Measurements from ENCODE around the gene FARP2. TPM values are rescaled to one million over a fixed set of nuclear protein-coding genes. Genes with fewer than 3 reads are reported as not detected.
"Not testable (repeated sequence)": the region's sequence is repeated elsewhere in the genome, so short reads cannot be mapped to it uniquely, and the experiment has no call there.

FARP2 gene
- total RNA-seq, 1 experiment from 2014 or later, result 35.6 TPM

- no peak for DNase-seq
- Histone ChIP-seq H3K36me3 (peaks cover 15% of the 10 kb centered on the region), H3K9me3 (no peaks in the 10 kb centered on the region), H3K4me3 (no peak overlapping the region), H3K27me3 (no peaks in the 10 kb centered on the region)
Measured at GRCh38 chr2:241379481-241380480, 23.7 kb downstream of the FARP2 start.

GRCh38 chr2:241381872-241382271 lies 25.8 kb downstream of the FARP2 start:
- H3K27me3 ChIP-seq, result no peaks in the 10 kb centered on the region
- no peak for DNase-seq
- peaks cover 14% of the 10 kb centered on the region for H3K36me3 ChIP-seq
- H3K9me3 ChIP-seq, result no peaks in the 10 kb centered on the region
- no peak overlapping the region for H3K4me3 ChIP-seq

GRCh38 chr2:241385450-241385849 lies 29.4 kb downstream of the FARP2 start:
- H3K9me3 ChIP-seq, H3K4me3 ChIP-seq, DNase-seq, H3K27me3 ChIP-seq: not testable (repeated sequence)
- peaks cover 20% of the 10 kb centered on the region for H3K36me3 ChIP-seq

GRCh38 chr2:241386519-241386918 lies 30.4 kb downstream of the FARP2 start:
- Histone ChIP-seq H3K4me3 (no peak overlapping the region), H3K9me3 (peaks cover 6% of the 10 kb centered on the region; the same call in 1 of the 2 replicates), H3K27me3 (no peaks in the 10 kb centered on the region), H3K36me3 (peaks cover 22% of the 10 kb centered on the region)
- DNase-seq, result no peak

- Histone ChIP-seq H3K9me3 (peaks cover 6% of the 10 kb centered on the region; the same call in 1 of the 2 replicates), H3K27me3 (no peaks in the 10 kb centered on the region), H3K4me3 (no peak overlapping the region), H3K36me3 (peaks cover 14% of the 10 kb centered on the region)
- DNase-seq, result no peak
Measured at GRCh38 chr2:241389697-241390096, 33.6 kb downstream of the FARP2 start.

- DNase-seq, result no peak
- Histone ChIP-seq H3K36me3 (peaks cover 16% of the 10 kb centered on the region), H3K9me3 (peaks cover 6% of the 10 kb centered on the region; the same call in 1 of the 2 replicates), H3K27me3 (no peaks in the 10 kb centered on the region), H3K4me3 (no peak overlapping the region)
Measured at GRCh38 chr2:241390301-241391206, 34.5 kb downstream of the FARP2 start.

GRCh38 chr2:241391892-241392665 lies 36.0 kb downstream of the FARP2 start:
- no peak overlapping the region for H3K4me3 ChIP-seq

GRCh38 chr2:241392753-241393152 lies 36.7 kb downstream of the FARP2 start:
- H3K4me3 ChIP-seq, H3K9me3 ChIP-seq, H3K27me3 ChIP-seq, DNase-seq: not testable (repeated sequence)
- peaks cover 15% of the 10 kb centered on the region for H3K36me3 ChIP-seq

More at GRCh38 chr2:241391892-241392665, 36.0 kb downstream of the FARP2 start:
- H3K27me3 ChIP-seq, result no peaks in the 10 kb centered on the region
- H3K9me3 ChIP-seq, result peaks cover 6% of the 10 kb centered on the region; the same call in 1 of the 2 replicates
- no peak for DNase-seq
- peaks cover 17% of the 10 kb centered on the region for H3K36me3 ChIP-seq

GRCh38 chr2:241393524-241394196 lies 37.6 kb downstream of the FARP2 start:
- Histone ChIP-seq H3K9me3 (peaks cover 2% of the 10 kb centered on the region; the same call in 1 of the 2 replicates), H3K4me3 (no peak overlapping the region), H3K36me3 (peaks cover 13% of the 10 kb centered on the region), H3K27me3 (no peaks in the 10 kb centered on the region)
- no peak for DNase-seq

GRCh38 chr2:241396809-241397208 lies 40.7 kb downstream of the FARP2 start:
- H3K9me3 ChIP-seq, DNase-seq, H3K27me3 ChIP-seq, H3K4me3 ChIP-seq: not testable (repeated sequence)
- H3K36me3 ChIP-seq, result peaks cover 11% of the 10 kb centered on the region

- Histone ChIP-seq H3K36me3 (peaks cover 15% of the 10 kb centered on the region), H3K27me3 (no peaks in the 10 kb centered on the region), H3K4me3 (no peak overlapping the region), H3K9me3 (no peaks in the 10 kb centered on the region)
- no peak for DNase-seq
Measured at GRCh38 chr2:241399941-241400922, 44.1 kb downstream of the FARP2 start.

- Histone ChIP-seq H3K9me3 (no peaks in the 10 kb centered on the region), H3K36me3 (peaks cover 45% of the 10 kb centered on the region), H3K27me3 (no peaks in the 10 kb centered on the region), H3K4me3 (no peak overlapping the region)
- no peak for DNase-seq
Measured at GRCh38 chr2:241408849-241409248, 52.8 kb downstream of the FARP2 start.

GRCh38 chr2:241410739-241411176 lies 54.7 kb downstream of the FARP2 start:
- H3K4me3 ChIP-seq, result no peak overlapping the region
- no peaks in the 10 kb centered on the region for H3K9me3 ChIP-seq
- H3K27me3 ChIP-seq, result no peaks in the 10 kb centered on the region
- no peak for DNase-seq
- H3K36me3 ChIP-seq, result peaks cover 55% of the 10 kb centered on the region

- peaks cover 54% of the 10 kb centered on the region for H3K36me3 ChIP-seq
- no peak overlapping the region for H3K4me3 ChIP-seq
- no peaks in the 10 kb centered on the region for H3K9me3 ChIP-seq
- no peaks in the 10 kb centered on the region for H3K27me3 ChIP-seq
- peak; percentile 84 for DNase-seq
Measured at GRCh38 chr2:241412144-241412543, 56.1 kb downstream of the FARP2 start.

- not testable (repeated sequence) for H3K9me3 ChIP-seq, DNase-seq, H3K4me3 ChIP-seq, H3K27me3 ChIP-seq
- peaks cover 54% of the 10 kb centered on the region for H3K36me3 ChIP-seq
Measured at GRCh38 chr2:241413501-241413900, 57.4 kb downstream of the FARP2 start.
